Renal cortical epithelial cell (primary cell): ENCODE measurements around the gene SEL1L. TPM values are rescaled to one million over a fixed set of nuclear protein-coding genes. Genes with fewer than 3 reads are reported as not detected.
"Not testable (repeated sequence)": the region's sequence is repeated elsewhere in the genome, so short reads cannot be mapped to it uniquely, and the experiment has no call there.

Experiments used
- DNase-seq: peaks from one replicate; pipeline ENCODE4 v3.0.0-alpha.2; 2011; ENCODE audit warnings: low read depth
- total RNA-seq: library from RNA; depleted of rRNA; stranded (reverse); fragments of >200 nt; gene quantifications from 2 replicates; pipeline ENCODE4 v1.2.3, GENCODE V29; 2014

SEL1L gene
- total RNA-seq: 66.5 and 89.4 TPM in 2 replicates

GRCh38 chr14:81533536-81534343 is at the start of gene SEL1L:
Gene SEL1L, minus strand, starts transcription at chr14:81533853. Its CDS starts 109 bp downstream, at chr14:81533744.
- peak; percentile 100 for DNase-seq

DNA sequence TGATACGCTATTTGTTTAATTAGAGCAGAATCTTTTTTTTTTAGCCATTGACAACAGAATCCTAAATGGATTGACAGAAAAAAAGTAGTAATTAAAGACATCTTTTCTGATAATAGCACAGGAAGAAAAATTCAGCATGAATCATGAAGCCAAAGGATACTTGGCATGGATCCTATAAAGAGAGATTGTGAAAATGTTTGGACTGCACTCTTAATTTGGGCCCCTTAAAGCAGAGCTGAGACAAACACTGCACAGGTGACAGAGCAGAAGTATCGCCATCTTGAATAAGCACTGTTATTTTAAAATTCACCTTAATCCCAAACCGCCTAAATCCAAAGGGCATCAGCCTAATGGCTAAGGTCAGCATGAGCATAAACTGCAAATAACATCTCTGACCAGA is 48.8 kb upstream of the SEL1L start:
- no peak for DNase-seq

DNA sequence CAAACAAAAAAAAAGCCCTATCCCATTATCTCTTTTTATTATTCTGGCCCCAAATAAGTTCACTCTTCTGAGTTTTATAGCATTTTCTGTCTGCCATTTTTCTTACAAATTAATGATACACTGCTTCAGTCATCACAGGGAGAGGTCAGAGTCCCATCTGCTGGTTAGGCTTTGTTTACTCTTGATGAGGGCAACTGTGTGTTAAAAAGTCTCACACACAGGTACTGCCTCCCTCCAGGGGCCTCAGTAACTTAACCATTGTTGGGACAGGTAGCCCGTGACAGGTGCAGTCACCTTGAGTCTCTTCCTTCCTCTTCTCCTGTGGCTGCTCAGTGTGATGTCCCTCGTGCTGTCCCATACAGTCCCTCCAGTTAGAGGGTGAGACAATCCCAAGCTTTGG is 45.5 kb upstream of the SEL1L start:
- DNase-seq: no peak

- DNase-seq: peak; percentile 4
Measured at GRCh38 chr14:81571437-81571836, 37.8 kb upstream of the SEL1L start.

- no peak for DNase-seq
Measured at GRCh38 chr14:81567302-81567701, 33.6 kb upstream of the SEL1L start.

DNA sequence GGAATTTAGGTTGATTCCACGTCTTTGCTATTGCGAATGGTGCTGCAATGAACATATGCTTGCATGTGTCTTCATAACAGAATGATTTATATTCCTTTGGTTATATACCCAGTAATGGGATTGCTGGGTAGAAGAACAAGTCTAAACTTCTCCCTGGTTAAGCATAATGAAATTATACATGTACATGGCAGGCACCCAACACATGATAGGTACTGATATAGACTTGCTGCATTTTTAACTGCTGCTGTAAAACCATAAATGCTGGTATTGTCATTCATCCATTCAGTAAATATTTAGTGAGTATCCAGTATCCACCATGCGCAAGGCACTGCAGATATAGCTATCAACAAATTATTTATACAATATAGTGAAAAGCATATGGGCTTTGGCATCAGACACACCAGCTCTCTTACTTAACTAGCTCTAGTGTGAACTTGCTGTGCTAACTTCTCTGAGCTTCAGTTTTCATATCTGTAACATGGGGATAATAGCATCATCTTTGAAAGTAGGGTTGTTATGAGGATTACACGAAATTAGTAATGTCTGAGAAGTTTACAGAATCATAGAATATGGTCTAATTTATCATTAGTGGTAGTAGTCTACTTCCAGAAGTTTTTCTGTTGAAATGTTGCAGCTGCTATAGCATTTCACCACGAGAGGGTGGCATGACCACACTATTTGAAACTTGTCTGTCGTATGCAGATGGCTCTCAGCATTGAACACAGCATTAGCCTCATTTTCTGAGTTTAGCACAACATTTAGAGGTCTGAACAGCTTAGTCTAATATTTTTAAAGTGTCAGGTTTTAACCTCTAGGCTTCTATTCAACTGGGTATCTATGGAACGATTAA is 32.0 kb upstream of the SEL1L start:
- DNase-seq: peak; percentile 27

GRCh38 chr14:81562818-81563217 is 29.2 kb upstream of the SEL1L start:
- DNase-seq: no peak

DNA sequence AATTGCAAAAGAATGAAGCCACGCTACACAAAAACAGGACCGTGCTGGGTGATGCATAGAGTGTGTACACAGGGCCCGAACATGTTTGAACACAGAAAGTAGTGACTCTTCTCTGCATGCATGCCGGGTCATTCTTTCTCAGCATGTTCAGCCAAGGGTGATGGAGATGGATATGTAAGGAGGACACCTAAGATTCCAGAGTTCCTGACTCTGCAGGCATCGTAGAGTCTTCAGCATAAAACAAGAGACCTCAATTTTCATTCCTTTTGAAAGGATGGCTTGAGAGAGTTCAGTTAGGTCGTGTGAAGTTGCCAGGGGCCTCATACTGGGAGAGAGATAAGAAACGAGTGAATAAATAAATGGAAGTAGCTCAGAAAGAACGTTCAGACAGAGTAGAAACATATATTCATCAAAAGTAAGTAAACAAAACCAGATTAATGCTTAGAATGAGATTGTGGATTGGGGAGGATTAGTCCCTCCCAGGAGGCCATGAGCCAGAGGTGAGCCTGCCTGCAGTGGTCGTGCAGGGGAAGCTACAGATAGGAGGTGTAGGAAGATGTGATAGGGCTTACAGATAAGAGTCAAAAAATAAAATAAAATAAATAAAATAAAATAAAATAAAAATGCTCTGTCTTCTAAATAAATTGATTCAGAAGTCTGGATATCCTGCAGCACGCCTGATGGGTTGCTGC is 27.6 kb upstream of the SEL1L start:
- no peak for DNase-seq

- DNase-seq: no peak
Measured at GRCh38 chr14:81559385-81559784, 25.7 kb upstream of the SEL1L start.

GRCh38 chr14:81557146-81557545 is 23.5 kb upstream of the SEL1L start:
- DNase-seq: no peak

DNA sequence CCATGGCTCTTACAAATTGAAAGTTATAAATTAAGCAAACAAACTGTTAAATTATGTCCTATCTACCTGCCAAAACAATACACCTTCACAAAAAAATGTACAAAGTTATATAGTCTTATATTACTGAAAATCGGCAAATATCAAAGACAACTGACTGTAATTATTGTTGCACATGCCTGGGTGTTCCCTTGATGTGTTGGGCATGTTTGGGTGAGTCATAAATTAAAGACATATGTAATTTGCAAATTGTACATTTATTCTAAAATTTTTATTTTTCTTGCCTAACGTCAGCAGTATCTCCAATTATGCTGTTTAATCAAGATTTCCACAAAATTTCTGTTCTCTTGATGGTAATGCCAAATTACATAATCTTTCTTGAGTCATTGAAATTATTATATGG is 22.0 kb upstream of the SEL1L start:
- no peak for DNase-seq

DNA sequence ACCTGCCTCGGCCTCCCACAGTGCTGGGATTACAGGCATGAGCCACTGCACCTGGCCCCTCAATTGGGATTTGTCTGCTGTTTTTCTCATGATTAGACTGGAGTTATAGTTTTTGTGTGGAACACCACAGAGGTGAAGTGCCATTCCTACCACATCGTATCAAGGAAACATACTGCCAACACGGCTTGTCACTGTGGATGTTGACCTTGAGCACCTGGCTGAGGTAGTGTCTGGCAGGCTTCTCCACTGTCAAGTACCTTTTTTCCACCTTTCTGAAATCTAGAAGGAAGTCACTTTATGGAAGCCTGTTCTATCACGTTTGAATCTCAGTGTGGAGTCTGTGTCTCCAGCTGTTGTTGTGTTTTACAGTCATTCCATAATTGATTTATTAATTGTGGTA is 21.4 kb upstream of the SEL1L start:
- DNase-seq: no peak

DNA sequence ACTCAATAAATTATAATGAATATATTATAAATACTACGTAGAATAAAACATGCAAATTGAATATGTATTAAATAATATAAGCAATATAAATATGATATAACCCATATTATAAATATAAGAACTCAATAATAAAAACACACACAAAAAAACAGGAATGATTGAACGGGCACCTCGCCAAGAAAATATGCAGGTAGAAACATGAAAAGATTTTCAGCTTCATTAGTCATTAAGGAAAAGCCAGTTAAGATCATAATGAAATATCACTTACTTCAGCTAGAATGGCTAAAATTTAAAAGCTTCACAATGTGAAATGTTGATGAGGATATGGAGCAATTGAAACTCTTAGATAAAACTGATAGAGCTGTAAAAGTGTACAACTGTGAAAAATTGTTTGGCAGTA is 17.8 kb upstream of the SEL1L start:
- no peak for DNase-seq

- no peak for DNase-seq
Measured at GRCh38 chr14:81550001-81550637, 16.5 kb upstream of the SEL1L start.

GRCh38 chr14:81541206-81541605 is 7.6 kb upstream of the SEL1L start:
- not testable (repeated sequence) for DNase-seq

GRCh38 chr14:81537193-81537592 is 3.5 kb upstream of the SEL1L start:
- no peak for DNase-seq

DNA sequence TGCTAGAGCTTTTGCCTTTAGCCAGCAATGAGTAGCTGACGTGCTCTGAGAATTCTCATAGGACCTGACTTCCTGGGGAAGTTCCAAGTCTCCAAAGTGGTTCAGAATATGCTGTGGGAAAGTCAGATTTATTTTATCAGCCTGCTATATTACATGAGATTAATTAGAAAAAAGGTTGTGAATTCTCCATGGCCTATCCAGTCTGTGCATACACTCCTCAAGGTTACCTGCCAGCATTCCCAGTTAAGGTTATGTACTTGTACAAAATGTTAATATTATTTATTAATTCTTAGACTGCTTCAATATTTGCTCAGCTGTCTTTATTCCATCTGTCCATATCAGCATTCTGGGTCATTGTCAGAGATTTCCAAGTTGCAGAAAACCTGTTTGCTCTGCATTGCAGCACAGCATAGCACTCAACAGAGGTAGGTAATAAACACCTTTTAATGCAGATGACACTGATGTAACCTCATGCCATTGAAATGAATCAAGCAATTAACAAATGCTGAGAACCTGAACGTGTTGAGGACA is 2.7 kb upstream of the SEL1L start:
- DNase-seq: peak; percentile 25

GRCh38 chr14:81535396-81536164 is 1.9 kb upstream of the SEL1L start:
- DNase-seq: no peak

GRCh38 chr14:81534510-81535074 is 939 bp upstream of the SEL1L start:
- DNase-seq: no peak

DNA sequence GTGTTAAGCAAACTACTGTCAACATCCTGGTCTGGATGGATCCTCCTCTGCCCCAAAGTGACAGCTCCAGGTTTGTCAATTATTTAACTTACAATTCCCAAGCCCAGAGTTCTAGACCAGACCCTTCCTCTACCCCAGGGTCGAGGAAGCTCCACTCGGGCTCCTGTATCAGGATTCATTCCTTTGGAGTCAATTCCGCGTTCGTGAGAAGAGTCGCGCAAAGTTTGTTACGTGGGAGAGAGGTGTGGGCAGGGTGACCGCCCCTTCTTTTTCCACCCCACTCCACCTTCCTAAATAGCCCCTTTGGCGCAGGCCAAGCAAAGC is 479 bp downstream of the SEL1L start:
- DNase-seq: no peak

DNA sequence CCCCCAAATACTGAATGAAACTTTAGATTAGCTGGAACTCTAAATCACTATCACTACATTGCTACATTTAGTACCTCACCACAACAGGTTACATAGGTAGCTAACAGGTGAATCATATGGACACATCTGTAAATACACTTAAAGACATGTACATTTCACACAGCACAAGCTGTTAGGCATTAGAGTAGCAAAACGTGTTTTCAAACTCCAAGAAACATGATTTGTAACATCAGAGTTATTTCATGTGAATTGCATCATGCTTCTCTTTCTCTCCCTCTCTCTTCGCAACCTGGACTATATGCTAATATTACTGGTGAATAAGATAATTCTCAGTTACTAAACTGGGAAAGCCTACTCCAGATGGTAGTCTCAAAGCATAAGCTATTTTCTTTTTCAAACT is 4.3 kb downstream of the SEL1L start:
- DNase-seq: no peak
